PC-9 (cell line): Measurements from ENCODE around the gene MCEMP1.

Experiments used
- CTCF ChIP-seq: fragments of 200-600 bp; sonication (generic); conservative IDR thresholded peaks from 2 replicates; pipeline ENCODE4 v1.6.1; 2017; ENCODE audit warnings: mixed run types, antibody characterized with exemption, mild to moderate bottlenecking, moderate library complexity
- EZH2 ChIP-seq: fragments of 200-600 bp; sonication (generic); IDR thresholded peaks from 2 replicates; pipeline ENCODE4 v1.8.0; 2017; ENCODE audit warnings: antibody characterized with exemption, low read depth

DNA sequence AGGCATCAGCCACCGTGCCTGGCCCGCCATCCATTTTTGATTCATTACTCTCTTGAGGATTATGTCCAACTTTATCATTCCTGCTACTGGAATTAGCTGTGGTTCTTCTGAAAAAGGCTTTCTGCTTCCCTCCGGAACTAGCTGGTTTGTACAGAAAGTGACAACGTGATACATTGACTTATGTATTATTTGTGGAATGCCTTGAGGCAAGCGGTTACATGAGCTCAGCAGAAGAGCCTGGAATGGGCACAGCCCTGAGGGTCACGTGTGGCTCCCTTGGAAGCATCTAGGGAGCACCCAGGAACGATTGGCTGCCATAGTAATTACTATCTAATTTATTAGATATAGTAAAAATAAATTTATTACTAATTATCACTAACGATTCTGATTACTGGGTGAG is 22.5 kb upstream of the MCEMP1 start:
- TF ChIP-seq CTCF = no peak
- no peak for TF ChIP-seq EZH2
